Activated CD8-positive, alpha-beta memory T cell treated with anti-CD3 and anti-CD28 coated beads, Interleukin-2, amount 50 U/mL, for 1 hour (primary cell): Measurements from ENCODE around the gene CBR1.

Experiments
- DNase-seq: peaks from one replicate; pipeline ENCODE4 v3.0.0-alpha.2; 2020; ENCODE audit errors: extremely low read depth

CBR1 gene

GRCh38 chr21:36115138-36115730 lies 45.4 kb downstream of the CBR1 start:
- DNase-seq, result no peak

DNA sequence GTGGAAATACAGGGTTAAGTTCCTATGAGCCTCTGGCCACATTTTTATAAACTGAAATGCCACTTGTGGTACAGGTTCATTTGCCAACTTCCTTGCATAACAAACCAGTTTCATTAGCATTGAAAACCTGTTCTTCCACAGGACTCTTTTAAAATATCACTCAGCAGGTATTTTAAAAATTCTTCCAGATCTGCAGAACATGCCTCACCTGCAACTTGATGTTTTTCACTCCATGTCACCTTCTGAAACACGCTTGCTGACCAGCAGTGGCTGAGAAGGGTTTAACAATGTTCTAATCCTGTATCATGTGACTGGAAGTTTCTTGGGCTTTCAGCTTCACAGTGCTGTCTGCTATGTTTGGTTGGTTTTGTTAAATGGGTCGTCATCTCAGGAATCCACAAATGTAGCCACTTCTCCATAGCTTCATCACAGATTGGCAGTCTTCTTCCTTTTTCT lies 47.5 kb downstream of the CBR1 start:
- DNase-seq, result no peak

GRCh38 chr21:36120304-36120888 lies 50.6 kb downstream of the CBR1 start:
- no peak for DNase-seq
